Naive thymus-derived CD8-positive, alpha-beta T cell (primary cell): ENCODE data around the gene CCND3. TPM values are rescaled to one million over a fixed set of nuclear protein-coding genes. Genes with fewer than 3 reads are reported as not detected.

ENCODE experiments used
- ATAC-seq, 2 donors: fragments of 150-1000 bp; cut with Tn5 transposase in 1 of 2; sonication (Bioruptor Pico), chemical (Tn5 transposase) in 1 of 2; 1 replicate in 1 of 2; 2 replicates in 1 of 2; pipeline ENCODE4 v1.10.0; 2021; ENCODE audit warnings: mild to moderate bottlenecking in 2 of 2, moderate library complexity in 2 of 2
- POLR2A ChIA-PET: fragments of 350-600 bp; sonication (Branson Sonifier 250); formaldehyde crosslinking; loops from one replicate; lab custom pipeline; 2021; ENCODE audit warnings: antibody characterized with exemption; lab: Charles Lee
- DNase-seq, 10 donors: peaks; one replicate each; pipeline versions ENCODE4 v3.0.0 to v3.0.0-alpha.2; 2020 to 2022
- H3K27ac Mint-ChIP-seq, 10 donors: one replicate each; pipeline ENCODE4 v1.8.0; 2020 to 2022; ENCODE audit warnings: mild to moderate bottlenecking in 10 of 10, mixed read lengths in 10 of 10, moderate library complexity in 4 of 10, inconsistent platforms in 1 of 10
- H3K27me3 Mint-ChIP-seq, 5 donors: one replicate each; pipeline ENCODE4 v1.8.0; 2021 to 2022; ENCODE audit warnings: mixed read lengths in 5 of 5
- H3K36me3 Mint-ChIP-seq, 3 donors: one replicate each; pipeline ENCODE4 v1.8.0; 2020 to 2022; ENCODE audit warnings: mixed read lengths in 3 of 3, mild to moderate bottlenecking in 2 of 3, inconsistent platforms in 1 of 3
- H3K4me1 Mint-ChIP-seq, 4 donors: one replicate each; pipeline ENCODE4 v1.8.0; 2021 to 2022; ENCODE audit warnings: mixed read lengths in 4 of 4
- H3K4me3 Mint-ChIP-seq, 10 donors: one replicate each; pipeline ENCODE4 v1.8.0; 2020 to 2022; ENCODE audit warnings: mild to moderate bottlenecking in 10 of 10, mixed read lengths in 10 of 10, moderate library complexity in 6 of 10, inconsistent platforms in 1 of 10
- H3K9me3 Mint-ChIP-seq, 9 donors: one replicate each; pipeline ENCODE4 v1.8.0; 2020 to 2022; ENCODE audit warnings: mixed read lengths in 9 of 9, mild to moderate bottlenecking in 3 of 9, inconsistent platforms in 1 of 9, moderate library complexity in 1 of 9
- polyA plus RNA-seq, 3 donors: library from polyadenylated mRNA; unstranded; fragments of 300-500 nt; fragmentation: Illumina TruSeq; gene quantifications; one replicate each; pipeline ENCODE4 v1.2.3, GENCODE V29; 2021
- total RNA-seq, 8 experiments: library from RNA in 2 of 8; stranded (reverse) in 2 of 8; gene quantifications; one replicate each; pipeline ENCODE4 v1.2.3 and lab custom pipeline; 2021 to 2026

Gene CCND3
- total and polyA plus RNA-seq, 5 experiments from 2014 or later: 282 to 765 (median 519) TPM

GRCh38 chr6:41936073-41936837 lies 5.4 kb downstream of the CCND3 start:
- H3K27ac Mint-ChIP-seq: peak overlapping the region; percentile 82 to 94 (median 92)
- DNase-seq (peak; percentile 26 to 81 (median 63)), ATAC-seq (peak; percentile 46 to 65)
- no peaks in the 10 kb centered on the region for H3K9me3 Mint-ChIP-seq
- POLR2A ChIA-PET: interaction anchor here (0.6 to 12.5 kb wide), 5 partner anchors 12 to 110 kb away, joined by 4 to 233 read pairs (median 11); partner anchors contain the start of genes BYSL, MED20 and TAF8
- H3K4me1 Mint-ChIP-seq: peaks cover 55 to 85% (median 77%) of the 10 kb centered on the region in 4 donors
- H3K27me3 Mint-ChIP-seq: no peaks in the 10 kb centered on the region
- peaks cover 5 to 58% (median 13%) of the 10 kb centered on the region in 3 donors for H3K36me3 Mint-ChIP-seq
- H3K4me3 Mint-ChIP-seq: peak overlapping the region; percentile 59 to 95 (median 79)

GRCh38 chr6:41935685-41936072 lies 5.9 kb downstream of the CCND3 start:
- Mint-ChIP-seq H3K9me3 (no peaks in the 10 kb centered on the region), H3K27ac (peak overlapping the region; percentile 82 to 94 (median 92)), H3K4me1 (peaks cover 51 to 80% (median 77%) of the 10 kb centered on the region in 4 donors), H3K4me3 (peak overlapping the region; percentile 59 to 95 (median 79)), H3K27me3 (no peaks in the 10 kb centered on the region), H3K36me3 (peaks cover 5 to 64% (median 13%) of the 10 kb centered on the region in 3 donors)
- DNase-seq (peak in 1 of 10 donors; percentile 6), ATAC-seq (no peak)
- POLR2A ChIA-PET: interaction anchor here (1.4 to 12.5 kb wide), 4 partner anchors 11 to 111 kb away, joined by 5 to 233 read pairs (median 12); partner anchors contain the start of genes BYSL, MED20 and TAF8

GRCh38 chr6:41935193-41935574 lies 6.4 kb downstream of the CCND3 start:
- ATAC-seq (no peak), DNase-seq (no peak)
- POLR2A ChIA-PET: interaction anchor here (0.5 to 12.5 kb wide), 6 partner anchors 11 to 154 kb away, joined by 3 to 233 read pairs (median 10); partner anchors contain the start of genes BYSL, MED20 and TAF8
- Mint-ChIP-seq H3K36me3 (peaks cover 5 to 68% (median 13%) of the 10 kb centered on the region in 3 donors), H3K27ac (peak overlapping the region in 9 of 10 donors; percentile 25 to 94 (median 79)), H3K27me3 (no peaks in the 10 kb centered on the region), H3K9me3 (no peaks in the 10 kb centered on the region), H3K4me3 (peak overlapping the region in 5 of 10 donors; percentile 24 to 95 (median 52)), H3K4me1 (peaks cover 47 to 75% (median 72%) of the 10 kb centered on the region in 4 donors)

GRCh38 chr6:41934278-41935192 lies 7.1 kb downstream of the CCND3 start:
- H3K4me3 Mint-ChIP-seq: peak overlapping the region in 5 of 10 donors; percentile 0 to 95 (median 36)
- H3K36me3 Mint-ChIP-seq: peaks cover 5 to 70% (median 13%) of the 10 kb centered on the region in 3 donors
- no peaks in the 10 kb centered on the region for H3K27me3 Mint-ChIP-seq
- peaks cover 42 to 68% (median 67%) of the 10 kb centered on the region in 4 donors for H3K4me1 Mint-ChIP-seq
- DNase-seq: no peak
- ATAC-seq: no peak
- no peaks in the 10 kb centered on the region for H3K9me3 Mint-ChIP-seq
- peak overlapping the region; percentile 9 to 94 (median 78) for H3K27ac Mint-ChIP-seq
- POLR2A ChIA-PET: interaction anchor here (0.5 to 12.5 kb wide), 6 partner anchors 10 to 153 kb away, joined by 3 to 233 read pairs (median 7); partner anchors contain the start of genes BYSL, MED20 and TAF8

- H3K4me1 Mint-ChIP-seq: peaks cover 28 to 49% (median 48%) of the 10 kb centered on the region in 4 donors
- peak overlapping the region in 6 of 10 donors; percentile 39 to 89 (median 71) for H3K27ac Mint-ChIP-seq
- no peaks in the 10 kb centered on the region for H3K9me3 Mint-ChIP-seq
- peaks cover 5 to 82% (median 13%) of the 10 kb centered on the region in 3 donors for H3K36me3 Mint-ChIP-seq
- DNase-seq: no peak
- ATAC-seq: no peak
- peak overlapping the region in 1 of 10 donors; percentile 20 for H3K4me3 Mint-ChIP-seq
- POLR2A ChIA-PET: interaction anchor here (2.4 to 12.5 kb wide), 2 partner anchors 11 to 114 kb away, joined by 6 to 233 read pairs; partner anchors contain the start of genes BYSL, MED20 and TAF8
- H3K27me3 Mint-ChIP-seq: no peaks in the 10 kb centered on the region
Observed at GRCh38 chr6:41932378-41932777, 9.2 kb downstream of the CCND3 start.

- peaks cover 24 to 47% (median 44%) of the 10 kb centered on the region in 4 donors for H3K4me1 Mint-ChIP-seq
- DNase-seq: no peak
- peaks cover 5 to 78% (median 13%) of the 10 kb centered on the region in 3 donors for H3K36me3 Mint-ChIP-seq
- peak overlapping the region in 1 of 10 donors; percentile 53 for H3K4me3 Mint-ChIP-seq
- no peaks in the 10 kb centered on the region for H3K9me3 Mint-ChIP-seq
- no peaks in the 10 kb centered on the region for H3K27me3 Mint-ChIP-seq
- ATAC-seq: no peak
- POLR2A ChIA-PET: interaction anchor here (1.6 to 12.5 kb wide), 3 partner anchors 10 to 147 kb away, joined by 4 to 233 read pairs (median 6); partner anchors contain the start of genes BYSL, MED20 and TAF8
- peak overlapping the region in 9 of 10 donors; percentile 8 to 91 (median 49) for H3K27ac Mint-ChIP-seq
Observed at GRCh38 chr6:41931792-41932191, 9.8 kb downstream of the CCND3 start.

- no peaks in the 10 kb centered on the region for H3K27me3 Mint-ChIP-seq
- H3K4me3 Mint-ChIP-seq: no peak overlapping the region
- no peaks in the 10 kb centered on the region for H3K9me3 Mint-ChIP-seq
- no peak for DNase-seq
- H3K27ac Mint-ChIP-seq: peak overlapping the region in 8 of 10 donors; percentile 13 to 80 (median 55)
- POLR2A ChIA-PET: interaction anchor here (0.6 to 1.5 kb wide), 3 partner anchors 9 to 304 kb away, joined by 4 to 6 read pairs (median 5); partner anchors contain the start of genes BYSL and MED20
- H3K4me1 Mint-ChIP-seq: peaks cover 17 to 34% (median 31%) of the 10 kb centered on the region in 4 donors
- ATAC-seq: no peak
- peaks cover 5 to 67% (median 9%) of the 10 kb centered on the region in 3 donors for H3K36me3 Mint-ChIP-seq
Observed at GRCh38 chr6:41929924-41930323, 11.7 kb downstream of the CCND3 start.

- Mint-ChIP-seq H3K27ac (peak overlapping the region in 9 of 10 donors; percentile 19 to 81 (median 62)), H3K27me3 (no peaks in the 10 kb centered on the region), H3K9me3 (no peaks in the 10 kb centered on the region), H3K4me1 (peaks cover 28 to 44% (median 41%) of the 10 kb centered on the region in 4 donors), H3K4me3 (peak overlapping the region in 2 of 10 donors; percentile 7 to 12), H3K36me3 (peaks cover 0 to 51% (median 5%) of the 10 kb centered on the region in 3 donors)
- POLR2A ChIA-PET: interaction anchor here (0.5 to 1.5 kb wide), 4 partner anchors 12 to 1589 kb away, joined by 3 to 7 read pairs (median 3); no protein-coding TSS in a partner anchor
- ATAC-seq (no peak), DNase-seq (no peak)
Observed at GRCh38 chr6:41927253-41927652, 14.4 kb downstream of the CCND3 start.

- no peak for ATAC-seq
Observed at GRCh38 chr6:41922154-41922553, 19.5 kb downstream of the CCND3 start.

GRCh38 chr6:41921712-41921998 lies 20.0 kb downstream of the CCND3 start:
- Mint-ChIP-seq H3K27ac (peak overlapping the region; percentile 97 to 100 (median 99)), H3K9me3 (no peaks in the 10 kb centered on the region), H3K4me1 (peaks cover 37 to 59% (median 53%) of the 10 kb centered on the region in 4 donors), H3K27me3 (peaks cover 0 to 4% (median 0%) of the 10 kb centered on the region in 5 donors), H3K36me3 (peaks cover 0 to 18% (median 0%) of the 10 kb centered on the region in 3 donors), H3K4me3 (peak overlapping the region; percentile 97 to 100 (median 100))
- DNase-seq (no peak), ATAC-seq (peak in 1 of 2 donors; percentile 26)
- POLR2A ChIA-PET: interaction anchor here (0.7 to 5.7 kb wide), 13 partner anchors 9 to 1008 kb away, joined by 3 to 98 read pairs (median 7); partner anchors contain the start of genes CCND3, TAF8, TOMM6 and USP49

More at GRCh38 chr6:41922154-41922553, 19.5 kb downstream of the CCND3 start:
- peaks cover 0 to 16% (median 0%) of the 10 kb centered on the region in 3 donors for H3K36me3 Mint-ChIP-seq
- DNase-seq: no peak
- POLR2A ChIA-PET: interaction anchor here (0.9 to 5.7 kb wide), 7 partner anchors 11 to 138 kb away, joined by 4 to 98 read pairs (median 13); partner anchors contain the start of genes TAF8, TOMM6 and USP49
- no peaks in the 10 kb centered on the region for H3K9me3 Mint-ChIP-seq
- peaks cover 0 to 4% (median 0%) of the 10 kb centered on the region in 5 donors for H3K27me3 Mint-ChIP-seq
- peak overlapping the region; percentile 97 to 100 (median 100) for H3K4me3 Mint-ChIP-seq
- H3K4me1 Mint-ChIP-seq: peaks cover 37 to 59% (median 55%) of the 10 kb centered on the region in 4 donors
- peak overlapping the region; percentile 97 to 100 (median 99) for H3K27ac Mint-ChIP-seq
